Activated gamma-delta T cell treated with Interleukin-2 at 50 U/mL for 16 hours (primary cell): Measurements from ENCODE around the gene LRP1-AS.

Source experiments
- DNase-seq: peaks from one replicate; pipeline ENCODE4 v3.0.0-alpha.2; 2020

LRP1-AS gene

GRCh38 chr12:57179331-57180086, 32.1 kb upstream of the LRP1-AS start:
- no peak for DNase-seq

DNA sequence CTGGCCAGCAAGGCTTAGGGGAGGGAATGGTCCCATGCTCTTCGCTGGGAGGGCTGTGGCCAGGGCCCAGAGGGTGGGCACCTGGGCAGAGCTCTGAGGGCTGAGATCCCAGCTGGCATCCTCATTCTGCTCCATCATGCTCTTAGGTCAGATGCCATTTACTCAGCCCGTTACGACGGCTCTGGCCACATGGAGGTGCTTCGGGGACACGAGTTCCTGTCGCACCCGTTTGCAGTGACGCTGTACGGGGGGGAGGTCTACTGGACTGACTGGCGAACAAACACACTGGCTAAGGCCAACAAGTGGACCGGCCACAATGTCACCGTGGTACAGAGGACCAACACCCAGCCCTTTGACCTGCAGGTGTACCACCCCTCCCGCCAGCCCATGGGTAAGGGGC, 30.8 kb upstream of the LRP1-AS start:
- no peak for DNase-seq

- no peak for DNase-seq
These were observed 29.9 kb upstream of the LRP1-AS start for GRCh38 chr12:57177354-57177753.

GRCh38 chr12:57176846-57177245, 29.4 kb upstream of the LRP1-AS start:
- no peak for DNase-seq

GRCh38 chr12:57176139-57176477, 28.7 kb upstream of the LRP1-AS start:
- no peak for DNase-seq

GRCh38 chr12:57175428-57176138, 28.2 kb upstream of the LRP1-AS start:
- DNase-seq, result peak; percentile 24

DNA sequence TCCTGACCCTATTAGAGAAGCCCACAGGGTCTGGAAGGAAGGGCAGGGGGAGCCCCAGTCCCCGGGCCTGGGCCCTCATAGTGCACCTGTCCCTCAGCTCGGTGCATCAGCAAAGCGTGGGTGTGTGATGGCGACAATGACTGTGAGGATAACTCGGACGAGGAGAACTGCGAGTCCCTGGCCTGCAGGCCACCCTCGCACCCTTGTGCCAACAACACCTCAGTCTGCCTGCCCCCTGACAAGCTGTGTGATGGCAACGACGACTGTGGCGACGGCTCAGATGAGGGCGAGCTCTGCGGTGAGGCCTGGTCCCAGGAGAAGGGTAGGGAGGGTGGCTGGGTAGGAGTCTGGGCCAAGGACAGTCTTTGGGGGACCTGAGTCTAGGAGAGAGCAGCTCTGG, 26.3 kb upstream of the LRP1-AS start:
- DNase-seq, result no peak

- no peak for DNase-seq
These were observed 25.7 kb upstream of the LRP1-AS start for GRCh38 chr12:57173089-57173488.

GRCh38 chr12:57171668-57172067, 24.2 kb upstream of the LRP1-AS start:
- DNase-seq, result no peak

DNA sequence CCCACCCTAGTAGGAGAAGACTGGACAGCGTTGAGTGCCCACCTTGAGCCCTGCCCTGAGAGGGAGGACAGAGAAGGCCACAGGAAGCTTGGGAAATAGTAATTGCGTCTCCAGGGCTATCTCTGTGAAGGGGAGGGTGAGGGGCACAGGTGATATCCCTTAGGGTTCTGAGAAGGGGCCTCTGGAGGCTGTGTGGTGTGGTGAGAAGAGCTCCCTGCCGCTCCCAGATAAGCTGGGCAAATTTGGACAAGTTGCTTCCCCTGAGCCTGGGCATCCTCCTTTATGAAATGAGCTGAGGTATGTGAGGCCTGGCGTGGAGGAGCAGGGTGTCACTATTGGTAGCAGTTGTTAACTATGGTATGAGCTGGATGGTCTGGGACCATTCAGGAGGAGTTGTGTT, 23.5 kb upstream of the LRP1-AS start:
- DNase-seq, result no peak

GRCh38 chr12:57170408-57170807, 23.0 kb upstream of the LRP1-AS start:
- DNase-seq, result no peak

DNA sequence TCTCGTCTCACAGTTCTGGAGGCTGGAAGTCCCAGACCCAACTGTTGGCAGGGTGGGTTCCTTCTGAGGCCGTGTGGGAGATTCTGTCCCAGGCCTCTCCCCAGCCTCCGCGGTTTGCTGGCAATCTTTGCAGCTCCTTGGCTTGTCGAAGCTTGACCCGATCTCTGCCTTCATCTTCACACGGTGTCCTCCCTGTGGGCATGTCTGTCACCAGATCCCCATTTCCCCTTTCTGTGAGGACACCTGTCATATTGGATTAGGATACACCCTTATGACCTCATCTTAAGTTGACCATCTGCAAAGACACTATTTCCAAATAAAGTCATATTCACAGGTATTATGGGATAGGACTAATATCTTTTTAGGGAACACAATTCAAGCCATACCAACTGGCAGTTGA, 22.6 kb upstream of the LRP1-AS start:
- DNase-seq, result no peak

- no peak for DNase-seq
These were observed 21.8 kb upstream of the LRP1-AS start for GRCh38 chr12:57169046-57169795.

GRCh38 chr12:57168058-57168457, 20.6 kb upstream of the LRP1-AS start:
- DNase-seq, result no peak

GRCh38 chr12:57166971-57167371, 19.6 kb upstream of the LRP1-AS start:
- no peak for DNase-seq

- DNase-seq, result no peak
These were observed 18.3 kb upstream of the LRP1-AS start for GRCh38 chr12:57165741-57166140.

DNA sequence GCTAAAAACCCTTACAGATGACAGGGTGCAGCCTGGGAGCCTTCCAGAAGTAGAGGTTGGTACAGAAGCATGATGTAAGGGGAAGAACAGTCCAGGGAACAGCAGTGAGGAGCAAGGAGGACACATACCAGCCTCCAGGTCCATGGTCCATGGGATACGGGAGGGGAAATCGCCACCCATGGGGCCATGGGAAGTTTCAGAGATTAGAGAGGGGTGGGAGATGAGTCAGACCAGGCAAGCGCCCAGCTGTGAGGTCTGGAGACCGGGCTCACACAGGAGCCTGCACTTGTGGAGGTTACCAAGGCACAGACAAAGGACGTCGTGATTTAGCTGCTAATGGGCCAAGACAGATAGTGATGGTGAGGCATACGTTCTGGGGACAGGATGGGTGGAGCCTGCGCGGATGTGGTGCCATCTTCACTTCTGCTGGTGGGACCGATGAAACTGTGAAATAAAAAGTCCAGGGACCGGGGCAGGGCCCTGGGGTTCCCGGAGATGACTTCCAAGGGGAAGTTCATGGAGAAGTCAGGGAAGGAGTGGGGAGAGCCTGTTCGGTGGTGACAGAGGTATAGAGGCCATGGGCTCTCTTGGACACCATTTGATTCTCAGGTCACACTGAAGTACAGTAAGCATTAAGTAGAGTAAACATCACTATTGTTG, 17.7 kb upstream of the LRP1-AS start:
- no peak for DNase-seq

DNA sequence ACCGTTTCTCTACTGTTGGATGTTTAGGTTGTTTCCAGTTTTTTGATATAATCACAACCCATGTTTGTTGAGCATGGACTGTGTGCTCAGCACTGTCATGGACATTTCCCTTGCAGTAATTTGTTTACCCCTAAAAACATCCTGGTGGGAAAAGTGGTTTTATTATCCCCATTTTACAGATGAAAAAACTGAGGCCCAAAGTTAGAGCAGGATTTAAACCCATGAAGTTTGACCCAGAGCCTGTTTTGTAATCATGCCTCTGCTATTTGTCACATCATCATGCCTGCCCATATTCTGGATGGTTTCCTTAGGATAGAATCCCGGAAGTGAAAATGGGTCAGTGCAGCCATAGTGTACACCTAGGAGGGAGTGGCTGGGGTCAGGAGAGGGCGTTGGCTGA, 17.0 kb upstream of the LRP1-AS start:
- no peak for DNase-seq

- no peak for DNase-seq
These were observed 15.2 kb upstream of the LRP1-AS start for GRCh38 chr12:57162553-57163125.

- no peak for DNase-seq
These were observed 14.1 kb upstream of the LRP1-AS start for GRCh38 chr12:57161491-57161890.

- no peak for DNase-seq
These were observed 13.3 kb upstream of the LRP1-AS start for GRCh38 chr12:57160741-57161140.

DNA sequence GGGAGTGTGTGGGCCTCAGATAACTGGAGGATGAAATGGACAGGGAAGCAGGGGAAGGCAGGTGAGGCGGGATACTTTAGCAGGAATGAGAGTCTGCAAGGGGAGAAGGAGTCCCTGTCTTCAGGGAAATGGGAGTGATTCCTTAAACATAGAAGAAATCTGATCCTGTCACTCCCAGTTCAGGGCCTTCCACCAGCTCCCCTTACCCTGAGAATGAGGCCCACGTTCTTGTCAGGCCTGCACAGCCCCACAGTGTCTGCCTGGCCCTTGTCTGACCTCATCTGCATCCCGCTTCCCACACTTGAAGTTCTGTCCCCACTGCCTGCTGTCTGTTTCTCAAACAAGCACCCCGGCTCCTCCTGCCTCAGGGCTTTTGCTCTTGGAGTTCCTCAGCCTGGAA, 12.6 kb upstream of the LRP1-AS start:
- DNase-seq, result no peak

DNA sequence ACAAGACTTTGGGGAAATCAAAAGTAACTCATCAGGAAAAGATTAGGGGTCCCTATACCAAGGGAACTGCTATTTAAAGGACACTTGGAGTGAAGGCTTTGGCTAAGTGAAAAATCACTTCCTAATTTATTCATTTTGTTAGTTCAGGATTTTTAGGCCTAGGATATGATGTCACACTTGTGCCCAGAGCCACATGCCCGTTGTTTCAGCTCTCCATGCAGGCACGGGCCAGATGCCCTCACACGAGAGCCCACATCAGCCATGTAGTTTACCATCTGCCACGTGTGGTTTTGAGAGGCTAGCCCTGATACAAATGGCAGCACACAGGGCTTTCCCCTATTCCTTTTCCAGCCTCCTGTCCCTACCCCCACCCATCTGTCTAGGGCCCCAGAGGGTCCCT, 11.9 kb upstream of the LRP1-AS start:
- DNase-seq, result no peak
